ENCODE data around the gene TESK1. TPM values are rescaled to one million over a fixed set of nuclear protein-coding genes. Genes with fewer than 3 reads are reported as not detected.

TESK1 gene
- total RNA-seq, 1 experiment from 2014 or later = 27.9 TPM

DNA sequence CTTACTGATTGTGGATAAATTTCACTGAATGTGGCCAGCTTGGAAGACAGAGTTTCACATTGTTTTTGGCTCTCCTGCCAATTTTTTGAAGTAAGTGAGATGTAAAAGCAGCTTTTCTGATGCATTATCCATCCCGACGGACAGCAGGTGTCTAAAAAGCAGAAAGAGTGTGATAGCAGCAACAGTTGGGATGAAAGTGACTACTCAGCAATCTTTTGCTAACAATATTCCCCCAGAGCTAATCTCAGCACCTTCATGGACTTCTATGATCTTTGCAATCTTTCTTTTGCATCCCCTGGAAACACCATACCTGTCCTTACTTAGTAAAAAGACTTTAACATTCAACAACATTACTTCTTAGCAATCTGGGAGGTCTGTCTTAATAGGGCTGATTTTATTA, 7.8 kb downstream of the TESK1 start:
- H3K36me3 Mint-ChIP-seq (ENCODE audit: insufficient read depth, unreplicated experiment) = no peaks in the 10 kb centered on the region
- H3K9me3 ChIP-seq = no peaks in the 10 kb centered on the region
- H3K27me3 ChIP-seq (replicated peaks; ENCODE audit: control insufficient read depth, insufficient read depth, low read length) = no peaks in the 10 kb centered on the region
- DNase-seq = no peak
- H3K4me1 Mint-ChIP-seq (ENCODE audit: low read depth, unreplicated experiment) = peaks cover 5% of the 10 kb centered on the region
- BruUV-seq (replicated peaks) = no TSS peak
- ChIA-PET CTCF (interaction anchor here (1.1 kb wide), 1 partner anchor 9 kb away, joined by 3 read pairs; no protein-coding TSS in a partner anchor), POLR2A (no interaction called here)
- H3K36me3 ChIP-seq (ENCODE audit: control insufficient read depth, insufficient read depth, low read length) = no peaks in the 10 kb centered on the region
- H3K9me3 Mint-ChIP-seq (ENCODE audit: unreplicated experiment) = no peaks in the 10 kb centered on the region
- no peak overlapping the region for H3K4me3 Mint-ChIP-seq (ENCODE audit: unreplicated experiment)
- TF ChIP-seq, protein P1, sequence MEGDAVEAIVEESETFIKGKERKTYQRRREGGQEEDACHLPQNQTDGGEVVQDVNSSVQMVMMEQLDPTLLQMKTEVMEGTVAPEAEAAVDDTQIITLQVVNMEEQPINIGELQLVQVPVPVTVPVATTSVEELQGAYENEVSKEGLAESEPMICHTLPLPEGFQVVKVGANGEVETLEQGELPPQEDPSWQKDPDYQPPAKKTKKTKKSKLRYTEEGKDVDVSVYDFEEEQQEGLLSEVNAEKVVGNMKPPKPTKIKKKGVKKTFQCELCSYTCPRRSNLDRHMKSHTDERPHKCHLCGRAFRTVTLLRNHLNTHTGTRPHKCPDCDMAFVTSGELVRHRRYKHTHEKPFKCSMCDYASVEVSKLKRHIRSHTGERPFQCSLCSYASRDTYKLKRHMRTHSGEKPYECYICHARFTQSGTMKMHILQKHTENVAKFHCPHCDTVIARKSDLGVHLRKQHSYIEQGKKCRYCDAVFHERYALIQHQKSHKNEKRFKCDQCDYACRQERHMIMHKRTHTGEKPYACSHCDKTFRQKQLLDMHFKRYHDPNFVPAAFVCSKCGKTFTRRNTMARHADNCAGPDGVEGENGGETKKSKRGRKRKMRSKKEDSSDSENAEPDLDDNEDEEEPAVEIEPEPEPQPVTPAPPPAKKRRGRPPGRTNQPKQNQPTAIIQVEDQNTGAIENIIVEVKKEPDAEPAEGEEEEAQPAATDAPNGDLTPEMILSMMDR (IDR thresholded peaks at IDR 0.05; ENCODE audit: insufficient read depth in 1 of 2, low read depth in 1 of 2, low read length in 1 of 2, severe bottlenecking in 1 of 2, unreplicated experiment in 1 of 2) = no peak
- H3K4me1 ChIP-seq = no peaks in the 10 kb centered on the region
- H3K27me3 Mint-ChIP-seq (ENCODE audit: insufficient read depth, unreplicated experiment) = peaks cover 13% of the 10 kb centered on the region
- H3K27ac Mint-ChIP-seq (ENCODE audit: unreplicated experiment) = no peak overlapping the region
- no peak overlapping the region for H3K4me3 ChIP-seq (ENCODE audit: low read depth, low read length)
- intact Hi-C loops (cut with micrococcal nuclease; ENCODE audit: unreplicated experiment) = no loop called here

DNA sequence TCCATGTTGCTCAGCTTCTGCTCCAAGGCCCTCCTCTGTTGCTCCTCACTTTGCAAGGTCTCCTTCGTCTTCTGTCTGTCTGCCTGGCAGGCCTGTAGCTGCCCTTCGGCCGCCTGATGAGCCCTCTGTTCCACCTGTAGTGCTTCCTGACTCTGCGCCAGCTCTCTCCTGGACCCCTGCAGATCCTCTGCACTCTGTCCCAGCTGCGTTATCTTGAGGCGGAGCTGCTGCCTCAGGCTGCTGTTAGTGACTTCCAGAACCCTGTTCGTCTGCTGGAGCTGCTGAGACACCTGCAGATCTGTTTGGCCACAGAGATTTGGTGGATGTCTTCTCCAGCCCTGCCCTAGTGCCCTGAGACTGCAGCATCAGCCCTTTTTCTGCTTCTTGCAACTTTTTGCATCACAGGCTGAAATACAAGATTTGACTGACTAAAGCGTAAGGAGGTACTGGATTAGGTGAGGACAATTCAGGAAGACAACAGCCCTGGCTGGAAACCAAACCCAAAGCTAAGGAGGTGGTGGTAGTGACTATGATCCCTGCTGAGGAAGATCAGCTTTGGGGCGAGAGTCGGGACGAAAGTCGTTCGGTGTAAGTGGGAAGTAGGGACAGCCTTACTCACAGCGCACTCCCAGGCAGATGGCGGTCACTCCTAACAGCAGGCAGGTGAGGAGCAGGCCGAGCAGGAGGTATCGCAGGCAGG, 11.1 kb downstream of the TESK1 start:
- H3K27me3 Mint-ChIP-seq (ENCODE audit: insufficient read depth, unreplicated experiment) = peaks cover 13% of the 10 kb centered on the region
- TF ChIP-seq, protein P1 (IDR thresholded peaks at IDR 0.05; ENCODE audit: insufficient read depth in 1 of 2, low read depth in 1 of 2, low read length in 1 of 2, severe bottlenecking in 1 of 2, unreplicated experiment in 1 of 2) = no peak
- POLR2A ChIA-PET = interaction anchor here (0.6 kb wide), 1 partner anchor 14 kb away, joined by 6 read pairs; no protein-coding TSS in a partner anchor
- Histone ChIP-seq H3K36me3 (ENCODE audit: control insufficient read depth, insufficient read depth, low read length) (no peaks in the 10 kb centered on the region), H3K4me1 (no peaks in the 10 kb centered on the region), H3K27me3 (replicated peaks; ENCODE audit: control insufficient read depth, insufficient read depth, low read length) (no peaks in the 10 kb centered on the region), H3K9me3 (no peaks in the 10 kb centered on the region), H3K4me3 (ENCODE audit: low read depth, low read length) (no peak overlapping the region)
- H3K4me3 Mint-ChIP-seq (ENCODE audit: unreplicated experiment) = peak overlapping the region; percentile 45
- CTCF ChIA-PET = no interaction called here
- no peak overlapping the region for H3K27ac Mint-ChIP-seq (ENCODE audit: unreplicated experiment)
- no peaks in the 10 kb centered on the region for H3K9me3 Mint-ChIP-seq (ENCODE audit: unreplicated experiment)
- no peaks in the 10 kb centered on the region for H3K36me3 Mint-ChIP-seq (ENCODE audit: insufficient read depth, unreplicated experiment)
- peaks cover 5% of the 10 kb centered on the region for H3K4me1 Mint-ChIP-seq (ENCODE audit: low read depth, unreplicated experiment)
- intact Hi-C loops (cut with micrococcal nuclease; ENCODE audit: unreplicated experiment) = no loop called here
- BruUV-seq (replicated peaks) = no TSS peak
- no peak for DNase-seq

DNA sequence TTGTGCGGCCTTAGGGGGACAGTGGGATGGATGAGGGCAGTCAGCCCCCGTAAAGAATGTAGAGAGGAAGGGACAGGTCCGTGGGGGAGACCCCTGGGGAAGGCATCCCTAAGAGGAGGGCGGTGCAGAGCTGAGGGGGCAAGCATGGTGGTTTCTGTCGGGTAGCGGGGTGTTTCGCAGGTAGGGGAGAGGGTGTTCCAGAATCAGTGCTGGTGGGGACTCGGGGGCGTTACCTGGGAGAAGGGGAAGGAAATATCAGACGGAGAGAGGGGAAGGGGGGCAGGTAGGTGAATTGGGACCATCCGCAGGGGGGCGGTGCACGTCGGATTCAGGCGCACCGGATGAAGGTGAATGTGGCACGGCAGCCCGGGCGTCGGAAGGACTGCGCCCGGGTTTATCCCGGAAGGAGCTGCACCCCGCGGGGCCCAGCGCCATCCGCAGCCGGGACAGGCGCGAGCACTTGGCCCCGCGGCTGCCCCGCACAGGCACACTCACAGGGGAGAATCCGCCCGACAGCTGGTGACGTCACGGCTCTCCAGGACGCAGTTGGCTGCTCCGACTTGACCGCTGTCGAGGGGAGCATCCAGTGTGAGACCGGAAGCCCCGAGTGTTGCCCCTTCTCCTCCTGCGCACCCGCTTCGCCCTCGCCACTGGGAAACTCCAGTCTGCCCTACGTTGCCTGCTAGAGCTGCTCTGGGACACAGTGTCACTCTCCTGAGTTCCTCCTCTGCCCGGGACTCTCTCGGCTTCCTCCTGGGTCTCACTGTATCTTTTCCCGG, 11.8 kb downstream of the TESK1 start:
- no peaks in the 10 kb centered on the region for H3K4me1 ChIP-seq
- H3K27me3 ChIP-seq (replicated peaks; ENCODE audit: control insufficient read depth, insufficient read depth, low read length) = no peaks in the 10 kb centered on the region
- no peaks in the 10 kb centered on the region for H3K9me3 ChIP-seq
- H3K36me3 ChIP-seq (ENCODE audit: control insufficient read depth, insufficient read depth, low read length) = no peaks in the 10 kb centered on the region
- H3K9me3 Mint-ChIP-seq (ENCODE audit: unreplicated experiment) = no peaks in the 10 kb centered on the region
- ChIA-PET POLR2A (interaction anchor here (0.6 to 0.8 kb wide), 2 partner anchors 13 to 30 kb away, joined by 4 to 6 read pairs; no protein-coding TSS in a partner anchor), CTCF (no interaction called here)
- H3K4me1 Mint-ChIP-seq (ENCODE audit: low read depth, unreplicated experiment) = peaks cover 5% of the 10 kb centered on the region
- H3K4me3 ChIP-seq (ENCODE audit: low read depth, low read length) = peak overlapping the region; percentile 20; the same call in 1 of the 2 replicates
- peaks cover 13% of the 10 kb centered on the region for H3K27me3 Mint-ChIP-seq (ENCODE audit: insufficient read depth, unreplicated experiment)
- no peak overlapping the region for H3K27ac Mint-ChIP-seq (ENCODE audit: unreplicated experiment)
- H3K36me3 Mint-ChIP-seq (ENCODE audit: insufficient read depth, unreplicated experiment) = no peaks in the 10 kb centered on the region
- TF ChIP-seq, protein P1 (IDR thresholded peaks at IDR 0.05; ENCODE audit: insufficient read depth in 1 of 2, low read depth in 1 of 2, low read length in 1 of 2, severe bottlenecking in 1 of 2, unreplicated experiment in 1 of 2) = no peak
- intact Hi-C loops (cut with micrococcal nuclease; ENCODE audit: unreplicated experiment) = no loop called here
- no TSS peak for BruUV-seq (replicated peaks)
- H3K4me3 Mint-ChIP-seq (ENCODE audit: unreplicated experiment) = peak overlapping the region; percentile 60
- peak; percentile 22 to 49 for DNase-seq

Measured in Caco-2 (cell line).